Skeletal muscle tissue (tissue), 4 donors: ENCODE measurements around the gene NDRG4. TPM values are rescaled to one million over a fixed set of nuclear protein-coding genes. Genes with fewer than 3 reads are reported as not detected.
A peak's percentile ranks its signal among the peaks of the same experiment; 100 is the strongest.

ENCODE experiments used
- H3K27ac ChIP-seq: one replicate; pipeline ENCODE4 v1.7.0; 2013; ENCODE audit warnings: mild to moderate bottlenecking, low read depth, low read length, inconsistent platforms
- H3K27me3 ChIP-seq, 3 donors: one replicate each; pipeline ENCODE4 v1.7.0; 2013; ENCODE audit warnings: low read length in 3 of 3; ENCODE audit not compliant: control insufficient read depth in 3 of 3, insufficient read depth in 3 of 3
- H3K36me3 ChIP-seq, 3 donors: one replicate each; pipeline ENCODE4 v1.7.0; 2013; ENCODE audit warnings: low read length in 3 of 3; ENCODE audit not compliant: control insufficient read depth in 3 of 3, insufficient read depth in 3 of 3
- H3K4me1 ChIP-seq, 3 donors: one replicate each; pipeline ENCODE4 v1.7.0; 2013; ENCODE audit warnings: low read length in 3 of 3, mild to moderate bottlenecking in 3 of 3; ENCODE audit not compliant: control insufficient read depth in 3 of 3, insufficient read depth in 3 of 3
- H3K4me3 ChIP-seq, 3 donors: one replicate each; pipeline ENCODE4 v1.7.0; 2013; ENCODE audit warnings: low read length in 3 of 3
- H3K9ac ChIP-seq, 3 donors: one replicate each; pipeline ENCODE4 v1.7.0; 2013; ENCODE audit warnings: low read length in 3 of 3, mild to moderate bottlenecking in 3 of 3, moderate library complexity in 2 of 3, low read depth in 1 of 3
- H3K9me3 ChIP-seq, 3 donors: one replicate each; pipeline ENCODE4 v1.7.0; 2013; ENCODE audit warnings: low read length in 3 of 3; ENCODE audit not compliant: control insufficient read depth in 3 of 3
- total RNA-seq: library from RNA; depleted of rRNA; stranded (reverse); fragments of >200 nt; gene quantifications from one replicate; pipeline ENCODE4 v1.2.3, GENCODE V29; 2014
- donor health status: Osteomylitis.

Gene NDRG4
- total RNA-seq, 1 donor from 2014 or later = 11.5 TPM

GRCh38 chr16:58500430-58501241, 693 bp downstream of the NDRG4 start:
- Histone ChIP-seq H3K36me3 (no peaks in the 10 kb centered on the region), H3K9ac (no peak overlapping the region), H3K27me3 (peaks cover 34 to 46% (median 37%) of the 10 kb centered on the region in 3 donors), H3K4me3 (no peak overlapping the region), H3K27ac (no peak overlapping the region), H3K4me1 (peaks cover 6 to 16% (median 6%) of the 10 kb centered on the region in 3 donors), H3K9me3 (no peaks in the 10 kb centered on the region)

- Histone ChIP-seq H3K9me3 (no peaks in the 10 kb centered on the region), H3K9ac (peak overlapping the region in 1 of 3 donors; percentile 33), H3K27ac (no peak overlapping the region), H3K4me1 (peaks cover 4 to 13% (median 5%) of the 10 kb centered on the region in 3 donors), H3K4me3 (peak overlapping the region in 2 of 3 donors; percentile 14 to 49), H3K27me3 (peaks cover 34 to 45% (median 37%) of the 10 kb centered on the region in 3 donors), H3K36me3 (no peaks in the 10 kb centered on the region)
These were observed 1.5 kb downstream of the NDRG4 start for GRCh38 chr16:58501242-58502131.

- Histone ChIP-seq H3K9me3 (no peaks in the 10 kb centered on the region), H3K27ac (no peak overlapping the region), H3K36me3 (no peaks in the 10 kb centered on the region), H3K4me1 (peaks cover 4 to 13% (median 5%) of the 10 kb centered on the region in 3 donors), H3K27me3 (peaks cover 37 to 50% (median 42%) of the 10 kb centered on the region in 3 donors), H3K9ac (no peak overlapping the region), H3K4me3 (no peak overlapping the region)
These were observed 2.4 kb downstream of the NDRG4 start for GRCh38 chr16:58502217-58502921.

- peaks cover 37 to 50% (median 45%) of the 10 kb centered on the region in 3 donors for H3K27me3 ChIP-seq
- H3K9ac ChIP-seq = no peak overlapping the region
- H3K4me1 ChIP-seq = peaks cover 4 to 13% (median 5%) of the 10 kb centered on the region in 3 donors
- no peak overlapping the region for H3K27ac ChIP-seq
- no peaks in the 10 kb centered on the region for H3K36me3 ChIP-seq
- no peaks in the 10 kb centered on the region for H3K9me3 ChIP-seq
- no peak overlapping the region for H3K4me3 ChIP-seq
These were observed 3.4 kb downstream of the NDRG4 start for GRCh38 chr16:58503166-58503862.

GRCh38 chr16:58503863-58504688, 4.1 kb downstream of the NDRG4 start:
- peaks cover 37 to 50% (median 45%) of the 10 kb centered on the region in 3 donors for H3K27me3 ChIP-seq
- no peaks in the 10 kb centered on the region for H3K9me3 ChIP-seq
- no peaks in the 10 kb centered on the region for H3K36me3 ChIP-seq
- H3K4me3 ChIP-seq = no peak overlapping the region
- H3K27ac ChIP-seq = no peak overlapping the region
- no peak overlapping the region for H3K9ac ChIP-seq
- H3K4me1 ChIP-seq = peaks cover 4 to 13% (median 5%) of the 10 kb centered on the region in 3 donors

- H3K27me3 ChIP-seq = peaks cover 22 to 30% (median 29%) of the 10 kb centered on the region in 3 donors
- no peak overlapping the region for H3K4me3 ChIP-seq
- H3K9me3 ChIP-seq = no peaks in the 10 kb centered on the region
- H3K27ac ChIP-seq = no peak overlapping the region
- H3K36me3 ChIP-seq = no peaks in the 10 kb centered on the region
- H3K4me1 ChIP-seq = peaks cover 0 to 8% (median 1%) of the 10 kb centered on the region in 3 donors
- H3K9ac ChIP-seq = no peak overlapping the region
These were observed 6.6 kb downstream of the NDRG4 start for GRCh38 chr16:58506241-58507194.

GRCh38 chr16:58507195-58507962, 7.4 kb downstream of the NDRG4 start:
- Histone ChIP-seq H3K36me3 (no peaks in the 10 kb centered on the region), H3K4me1 (peaks cover 0 to 10% (median 3%) of the 10 kb centered on the region in 3 donors), H3K9me3 (no peaks in the 10 kb centered on the region), H3K27ac (no peak overlapping the region), H3K4me3 (no peak overlapping the region), H3K27me3 (peaks cover 14 to 21% (median 21%) of the 10 kb centered on the region in 3 donors), H3K9ac (no peak overlapping the region)
